ENCODE data around the gene SPSB4. TPM values are rescaled to one million over a fixed set of nuclear protein-coding genes. Genes with fewer than 3 reads are reported as not detected.

SPSB4 gene
- total and polyA plus RNA-seq, 9 of the 15 experiments (the other 6 are each of a cell fraction or from before 2014, with no cell fraction given), result not detected

- TF ChIP-seq ARID3A (IDR thresholded peaks at IDR 0.05; ENCODE audit: borderline replicate concordance, low read depth, low read length), result no peak
- TF ChIP-seq PHF20 (IDR thresholded peaks at IDR 0.05; ENCODE audit: partially characterized antibody), result no peak
- TF ChIP-seq RBM14 (IDR thresholded peaks at IDR 0.05; ENCODE audit: borderline replicate concordance, insufficient read depth, low read depth, low read length), result no peak
- TF ChIP-seq ZNF217 (CRISPR knock-in tag; IDR thresholded peaks at IDR 0.05), result no peak
- no peak for TF ChIP-seq ZBTB34 (CRISPR knock-in tag; IDR thresholded peaks at IDR 0.05)
- TF ChIP-seq RB1 (IDR thresholded peaks at IDR 0.05; ENCODE audit: low read depth), result no peak
- TF ChIP-seq LEF1 (IDR thresholded peaks at IDR 0.05), result no peak
- no peak for TF ChIP-seq ILK (tag; IDR thresholded peaks at IDR 0.05; ENCODE audit: borderline replicate concordance, low read depth)
- no peak for TF ChIP-seq ZFP30 (CRISPR knock-in tag; IDR thresholded peaks at IDR 0.05; ENCODE audit: borderline replicate concordance)
- TF ChIP-seq SMAD4 (CRISPR knock-in tag; conservative IDR thresholded peaks at IDR 0.05), result no peak
- TF ChIP-seq ZHX1 (conservative IDR thresholded peaks at IDR 0.05; ENCODE audit: low read length), result no peak
- TF ChIP-seq ZNF408 (CRISPR knock-in tag; IDR thresholded peaks at IDR 0.05; ENCODE audit: low read depth), result no peak
- no peak for TF ChIP-seq MAFF (IDR thresholded peaks at IDR 0.05; ENCODE audit: low read length)
Measured at GRCh38 chr3:141080431-141080830, 29.3 kb downstream of the SPSB4 start (continued).
